ENCODE data around the gene NEK5.
"Not testable (repeated sequence)": the region's sequence is repeated elsewhere in the genome, so short reads cannot be mapped to it uniquely, and the experiment has no call there.

Gene NEK5

GRCh38 chr13:52112591-52112990 lies 16.3 kb downstream of the NEK5 start:
- no peaks in the 10 kb centered on the region for H3K9me3 ChIP-seq (ENCODE audit: control insufficient read depth in 2 of 2, low read length in 2 of 2)
- no peaks in the 10 kb centered on the region for H3K36me3 ChIP-seq (ENCODE audit: control insufficient read depth in 2 of 2, insufficient read depth in 2 of 2, low read length in 2 of 2)
- H3K4me3 ChIP-seq (ENCODE audit: low read length in 2 of 2), result no peak overlapping the region
- H3K27ac ChIP-seq (ENCODE audit: low read depth in 2 of 2, low read length in 2 of 2), result no peak overlapping the region
- no peak overlapping the region for H3K9ac ChIP-seq (ENCODE audit: low read depth in 1 of 2, low read length in 2 of 2)
- H3K4me1 ChIP-seq (ENCODE audit: control insufficient read depth in 2 of 2, insufficient read depth in 2 of 2, low read length in 2 of 2), result no peaks in the 10 kb centered on the region
- H3K27me3 ChIP-seq (ENCODE audit: control insufficient read depth in 2 of 2, insufficient read depth in 2 of 2, low read length in 2 of 2), result no peaks in the 10 kb centered on the region

- no peaks in the 10 kb centered on the region for H3K4me1 ChIP-seq (ENCODE audit: control insufficient read depth in 2 of 2, insufficient read depth in 2 of 2, low read length in 2 of 2)
- H3K27ac ChIP-seq (ENCODE audit: low read depth in 2 of 2, low read length in 2 of 2), result no peak overlapping the region
- no peak overlapping the region for H3K9ac ChIP-seq (ENCODE audit: low read depth in 1 of 2, low read length in 2 of 2)
- H3K9me3 ChIP-seq (ENCODE audit: control insufficient read depth in 2 of 2, low read length in 2 of 2), result no peaks in the 10 kb centered on the region
- H3K27me3 ChIP-seq (ENCODE audit: control insufficient read depth in 2 of 2, insufficient read depth in 2 of 2, low read length in 2 of 2), result no peaks in the 10 kb centered on the region
- no peaks in the 10 kb centered on the region for H3K36me3 ChIP-seq (ENCODE audit: control insufficient read depth in 2 of 2, insufficient read depth in 2 of 2, low read length in 2 of 2)
- H3K4me3 ChIP-seq (ENCODE audit: low read length in 2 of 2), result no peak overlapping the region
These were observed 19.7 kb downstream of the NEK5 start for GRCh38 chr13:52109116-52109670.

- H3K36me3 ChIP-seq (ENCODE audit: control insufficient read depth in 2 of 2, insufficient read depth in 2 of 2, low read length in 2 of 2), result no peaks in the 10 kb centered on the region
- H3K9ac ChIP-seq (ENCODE audit: low read depth in 1 of 2, low read length in 2 of 2), result no peak overlapping the region
- H3K27me3 ChIP-seq (ENCODE audit: control insufficient read depth in 2 of 2, insufficient read depth in 2 of 2, low read length in 2 of 2), result no peaks in the 10 kb centered on the region
- no peaks in the 10 kb centered on the region for H3K9me3 ChIP-seq (ENCODE audit: control insufficient read depth in 2 of 2, low read length in 2 of 2)
- no peak overlapping the region for H3K27ac ChIP-seq (ENCODE audit: low read depth in 2 of 2, low read length in 2 of 2)
- no peaks in the 10 kb centered on the region for H3K4me1 ChIP-seq (ENCODE audit: control insufficient read depth in 2 of 2, insufficient read depth in 2 of 2, low read length in 2 of 2)
- H3K4me3 ChIP-seq (ENCODE audit: low read length in 2 of 2), result no peak overlapping the region
These were observed 23.0 kb downstream of the NEK5 start for GRCh38 chr13:52105841-52106240.

- Histone ChIP-seq H3K36me3 (ENCODE audit: control insufficient read depth in 2 of 2, insufficient read depth in 2 of 2, low read length in 2 of 2) (no peaks in the 10 kb centered on the region), H3K9me3 (ENCODE audit: control insufficient read depth in 2 of 2, low read length in 2 of 2) (no peaks in the 10 kb centered on the region), H3K9ac (ENCODE audit: low read depth in 1 of 2, low read length in 2 of 2) (no peak overlapping the region), H3K27ac (ENCODE audit: low read depth in 2 of 2, low read length in 2 of 2) (no peak overlapping the region), H3K4me3 (ENCODE audit: low read length in 2 of 2) (no peak overlapping the region), H3K4me1 (ENCODE audit: control insufficient read depth in 2 of 2, insufficient read depth in 2 of 2, low read length in 2 of 2) (no peaks in the 10 kb centered on the region), H3K27me3 (ENCODE audit: control insufficient read depth in 2 of 2, insufficient read depth in 2 of 2, low read length in 2 of 2) (no peaks in the 10 kb centered on the region)
These were observed 24.2 kb downstream of the NEK5 start for GRCh38 chr13:52104624-52105023.

DNA sequence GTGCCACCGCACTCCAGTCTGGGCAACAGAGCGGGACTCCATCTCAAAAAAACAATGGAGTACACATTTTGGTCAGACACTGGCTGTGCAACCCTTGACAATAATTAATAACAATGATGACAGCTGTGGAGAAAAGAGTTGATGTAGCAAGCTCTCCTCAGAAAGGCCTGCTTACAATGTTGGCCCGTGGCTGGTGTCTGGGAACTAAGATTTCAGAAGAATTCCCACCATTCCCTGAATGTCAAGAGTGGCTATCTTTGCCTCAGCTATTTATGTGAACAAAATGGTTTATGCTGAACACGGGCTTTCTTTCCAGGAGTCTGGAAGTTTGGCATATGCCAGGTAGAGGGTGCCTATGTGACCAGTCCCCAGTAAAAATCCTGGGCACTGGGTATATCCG lies 25.5 kb downstream of the NEK5 start:
- Histone ChIP-seq H3K36me3 (ENCODE audit: control insufficient read depth in 2 of 2, insufficient read depth in 2 of 2, low read length in 2 of 2) (no peaks in the 10 kb centered on the region), H3K9me3 (ENCODE audit: control insufficient read depth in 2 of 2, low read length in 2 of 2) (no peaks in the 10 kb centered on the region), H3K27ac (ENCODE audit: low read depth in 2 of 2, low read length in 2 of 2) (no peak overlapping the region), H3K4me1 (ENCODE audit: control insufficient read depth in 2 of 2, insufficient read depth in 2 of 2, low read length in 2 of 2) (no peaks in the 10 kb centered on the region), H3K9ac (ENCODE audit: low read depth in 1 of 2, low read length in 2 of 2) (no peak overlapping the region), H3K4me3 (ENCODE audit: low read length in 2 of 2) (no peak overlapping the region), H3K27me3 (ENCODE audit: control insufficient read depth in 2 of 2, insufficient read depth in 2 of 2, low read length in 2 of 2) (no peaks in the 10 kb centered on the region)

DNA sequence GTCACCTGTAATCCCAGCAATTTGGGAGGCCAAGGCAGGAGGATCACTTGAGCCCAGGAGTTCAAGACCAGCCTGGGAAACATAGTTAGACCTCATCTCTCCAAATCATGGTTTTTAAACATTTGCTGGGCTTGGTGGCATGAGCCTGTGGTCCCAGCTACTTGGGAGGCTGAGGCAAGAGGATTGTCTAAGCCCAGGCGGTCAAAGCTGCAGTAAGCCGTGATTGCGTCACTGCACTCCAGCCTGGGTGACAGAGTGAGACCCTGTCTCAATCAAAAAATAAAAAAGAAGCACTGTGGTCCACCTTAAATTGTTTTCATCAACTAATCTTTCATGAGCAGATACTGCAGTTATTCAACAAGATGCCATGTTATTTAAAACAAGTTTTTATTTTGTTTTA lies 26.4 kb downstream of the NEK5 start:
- H3K9ac ChIP-seq (ENCODE audit: low read depth in 1 of 2, low read length in 2 of 2); H3K27ac ChIP-seq (ENCODE audit: low read depth in 2 of 2, low read length in 2 of 2); H3K4me1 ChIP-seq (ENCODE audit: control insufficient read depth in 2 of 2, insufficient read depth in 2 of 2, low read length in 2 of 2); H3K27me3 ChIP-seq (ENCODE audit: control insufficient read depth in 2 of 2, insufficient read depth in 2 of 2, low read length in 2 of 2); H3K36me3 ChIP-seq (ENCODE audit: control insufficient read depth in 2 of 2, insufficient read depth in 2 of 2, low read length in 2 of 2); H3K4me3 ChIP-seq (ENCODE audit: low read length in 2 of 2); H3K9me3 ChIP-seq (ENCODE audit: control insufficient read depth in 2 of 2, low read length in 2 of 2): not testable (repeated sequence)

DNA sequence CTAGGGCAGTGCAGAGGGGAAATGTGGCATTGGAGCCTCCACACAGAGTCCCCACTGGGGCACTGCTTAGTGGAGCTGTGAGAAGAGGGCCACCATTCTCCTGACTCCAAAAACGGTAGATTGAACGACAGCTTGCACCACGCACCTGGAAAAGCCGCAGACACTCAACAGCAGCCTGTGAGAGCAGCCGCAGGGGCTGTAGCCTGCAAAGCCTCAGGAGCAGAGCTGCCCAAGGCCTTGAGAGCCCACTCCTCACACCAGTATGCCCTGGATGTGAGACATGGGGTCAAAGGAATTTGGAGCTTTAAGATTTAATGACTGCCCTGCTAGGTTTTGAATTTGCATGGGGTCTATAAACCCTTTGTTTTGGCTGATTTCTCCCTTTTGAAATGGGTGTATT lies 31.7 kb downstream of the NEK5 start:
- no peak overlapping the region for H3K9ac ChIP-seq (ENCODE audit: low read depth in 1 of 2, low read length in 2 of 2)
- no peak overlapping the region for H3K4me3 ChIP-seq (ENCODE audit: low read length in 2 of 2)
- H3K9me3 ChIP-seq (ENCODE audit: control insufficient read depth in 2 of 2, low read length in 2 of 2), result no peaks in the 10 kb centered on the region
- H3K4me1 ChIP-seq (ENCODE audit: control insufficient read depth in 2 of 2, insufficient read depth in 2 of 2, low read length in 2 of 2), result no peaks in the 10 kb centered on the region
- H3K27me3 ChIP-seq (ENCODE audit: control insufficient read depth in 2 of 2, insufficient read depth in 2 of 2, low read length in 2 of 2), result no peaks in the 10 kb centered on the region
- no peaks in the 10 kb centered on the region for H3K36me3 ChIP-seq (ENCODE audit: control insufficient read depth in 2 of 2, insufficient read depth in 2 of 2, low read length in 2 of 2)
- H3K27ac ChIP-seq (ENCODE audit: low read depth in 2 of 2, low read length in 2 of 2), result no peak overlapping the region

DNA sequence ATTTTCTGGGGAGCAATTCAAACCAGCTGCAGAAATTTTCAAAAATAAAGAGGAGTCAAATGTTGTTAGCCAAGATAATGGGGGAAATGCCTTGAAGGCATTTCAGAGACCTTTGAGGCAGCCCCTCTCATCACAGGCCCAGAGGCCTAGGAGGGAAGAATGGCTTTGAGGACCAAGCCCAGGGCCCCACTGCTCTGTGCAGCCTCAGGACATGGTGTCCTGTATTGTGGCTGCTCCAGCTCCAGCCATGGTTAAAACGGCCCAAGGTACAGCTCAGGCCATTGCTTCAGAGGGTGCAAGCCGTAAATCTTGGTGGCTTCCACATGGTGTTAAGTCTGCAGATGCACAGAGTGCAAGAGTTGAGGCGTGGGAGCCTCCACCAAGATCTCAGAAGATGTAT lies 32.1 kb downstream of the NEK5 start:
- H3K36me3 ChIP-seq (ENCODE audit: control insufficient read depth in 2 of 2, insufficient read depth in 2 of 2, low read length in 2 of 2), result no peaks in the 10 kb centered on the region
- H3K27me3 ChIP-seq (ENCODE audit: control insufficient read depth in 2 of 2, insufficient read depth in 2 of 2, low read length in 2 of 2), result no peaks in the 10 kb centered on the region
- no peaks in the 10 kb centered on the region for H3K4me1 ChIP-seq (ENCODE audit: control insufficient read depth in 2 of 2, insufficient read depth in 2 of 2, low read length in 2 of 2)
- no peak overlapping the region for H3K4me3 ChIP-seq (ENCODE audit: low read length in 2 of 2)
- no peak overlapping the region for H3K27ac ChIP-seq (ENCODE audit: low read depth in 2 of 2, low read length in 2 of 2)
- no peaks in the 10 kb centered on the region for H3K9me3 ChIP-seq (ENCODE audit: control insufficient read depth in 2 of 2, low read length in 2 of 2)
- no peak overlapping the region for H3K9ac ChIP-seq (ENCODE audit: low read depth in 1 of 2, low read length in 2 of 2)

DNA sequence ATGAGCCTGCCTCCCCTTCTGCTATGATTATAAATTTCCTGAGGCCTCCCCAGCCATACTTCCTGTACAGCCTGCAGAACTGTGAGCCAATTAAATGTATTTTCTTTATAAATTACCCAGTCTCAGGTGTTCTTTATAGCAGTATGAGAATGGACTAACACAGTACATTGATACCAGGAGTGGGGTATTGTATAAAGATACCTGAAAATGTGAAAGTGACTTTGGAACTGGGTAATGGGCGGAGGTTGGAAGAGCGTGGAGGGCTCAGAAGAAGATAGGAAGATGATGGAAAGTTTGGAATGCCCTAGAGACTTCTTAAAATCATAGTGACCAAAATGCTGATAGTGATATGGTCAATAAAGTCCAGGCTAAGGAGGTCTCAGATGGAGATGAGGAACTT lies 32.8 kb downstream of the NEK5 start:
- no peaks in the 10 kb centered on the region for H3K36me3 ChIP-seq (ENCODE audit: control insufficient read depth in 2 of 2, insufficient read depth in 2 of 2, low read length in 2 of 2)
- H3K4me3 ChIP-seq (ENCODE audit: low read length in 2 of 2), result no peak overlapping the region
- H3K9me3 ChIP-seq (ENCODE audit: control insufficient read depth in 2 of 2, low read length in 2 of 2), result no peaks in the 10 kb centered on the region
- no peak overlapping the region for H3K9ac ChIP-seq (ENCODE audit: low read depth in 1 of 2, low read length in 2 of 2)
- H3K4me1 ChIP-seq (ENCODE audit: control insufficient read depth in 2 of 2, insufficient read depth in 2 of 2, low read length in 2 of 2), result no peaks in the 10 kb centered on the region
- no peak overlapping the region for H3K27ac ChIP-seq (ENCODE audit: low read depth in 2 of 2, low read length in 2 of 2)
- no peaks in the 10 kb centered on the region for H3K27me3 ChIP-seq (ENCODE audit: control insufficient read depth in 2 of 2, insufficient read depth in 2 of 2, low read length in 2 of 2)

DNA sequence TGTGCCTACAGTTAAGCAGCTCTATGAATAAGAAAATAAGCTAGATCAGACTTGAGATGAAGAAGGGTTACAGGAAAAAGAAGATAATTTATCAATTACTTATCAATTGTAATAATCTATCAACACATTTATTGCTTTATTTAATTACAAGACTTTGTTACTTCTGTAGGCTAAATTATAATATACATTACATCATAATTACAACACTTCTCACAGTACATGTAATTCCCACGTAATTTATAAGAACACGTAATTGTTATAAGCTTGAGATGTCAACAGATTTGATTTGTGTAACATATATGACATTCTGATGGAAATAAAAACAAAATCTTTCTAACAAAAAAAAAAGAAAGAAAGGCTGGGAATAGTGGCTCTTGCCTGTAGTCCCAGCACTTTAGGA lies 36.8 kb downstream of the NEK5 start:
- H3K27ac ChIP-seq (ENCODE audit: low read depth in 2 of 2, low read length in 2 of 2), result no peak overlapping the region

DNA sequence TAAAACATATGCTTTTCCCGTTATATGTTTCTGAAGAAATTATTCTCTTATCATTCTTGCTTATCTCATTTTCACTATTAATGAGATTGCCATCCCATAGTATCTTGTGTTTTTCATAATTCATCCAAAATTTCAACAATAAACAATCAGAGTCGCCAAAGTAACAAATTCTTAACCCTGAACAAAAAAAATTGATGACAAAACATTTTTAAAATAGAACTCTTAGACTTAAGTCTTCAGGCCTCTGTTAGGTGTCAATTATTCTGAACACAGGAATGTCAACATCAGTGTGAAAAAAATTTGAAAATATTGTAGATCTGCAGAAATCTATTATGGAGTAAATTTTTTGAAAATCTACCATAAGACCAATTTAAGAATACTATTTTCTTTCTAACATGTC lies 37.4 kb downstream of the NEK5 start:
- Histone ChIP-seq H3K27ac (ENCODE audit: low read depth in 2 of 2, low read length in 2 of 2) (no peak overlapping the region), H3K9ac (ENCODE audit: low read depth in 1 of 2, low read length in 2 of 2) (no peak overlapping the region), H3K4me3 (ENCODE audit: low read length in 2 of 2) (no peak overlapping the region), H3K27me3 (ENCODE audit: control insufficient read depth in 2 of 2, insufficient read depth in 2 of 2, low read length in 2 of 2) (no peaks in the 10 kb centered on the region), H3K36me3 (ENCODE audit: control insufficient read depth in 2 of 2, insufficient read depth in 2 of 2, low read length in 2 of 2) (no peaks in the 10 kb centered on the region), H3K9me3 (ENCODE audit: control insufficient read depth in 2 of 2, low read length in 2 of 2) (no peaks in the 10 kb centered on the region), H3K4me1 (ENCODE audit: control insufficient read depth in 2 of 2, insufficient read depth in 2 of 2, low read length in 2 of 2) (no peaks in the 10 kb centered on the region)

More for the DNA sequence above, 36.8 kb downstream of the NEK5 start:
- Histone ChIP-seq H3K9ac (ENCODE audit: low read depth in 1 of 2, low read length in 2 of 2) (no peak overlapping the region), H3K9me3 (ENCODE audit: control insufficient read depth in 2 of 2, low read length in 2 of 2) (no peaks in the 10 kb centered on the region), H3K36me3 (ENCODE audit: control insufficient read depth in 2 of 2, insufficient read depth in 2 of 2, low read length in 2 of 2) (no peaks in the 10 kb centered on the region), H3K4me3 (ENCODE audit: low read length in 2 of 2) (no peak overlapping the region), H3K4me1 (ENCODE audit: control insufficient read depth in 2 of 2, insufficient read depth in 2 of 2, low read length in 2 of 2) (no peaks in the 10 kb centered on the region), H3K27me3 (ENCODE audit: control insufficient read depth in 2 of 2, insufficient read depth in 2 of 2, low read length in 2 of 2) (no peaks in the 10 kb centered on the region)
